IMR-90 (cell line): Measurements from ENCODE around the gene CCT5. TPM values are rescaled to one million over a fixed set of nuclear protein-coding genes. Genes with fewer than 3 reads are reported as not detected.

Experiments used
- ATAC-seq: fragments of 200-7000 bp; cut with Tn5 transposase; 2 replicates; pipeline ENCODE4 v1.9.1; 2020; ENCODE audit warnings: low read depth, mild to moderate bottlenecking, moderate library complexity
- BruUV-seq: library from RNA; stranded (reverse); fragments of 400-500 nt; replicated peaks from 2 replicates; lab custom pipeline; 2021; lab: Mats Ljungman, UMichigan
- CTCF ChIA-PET: fragments of 300-600 bp; formaldehyde crosslinking; extraction: SDS; loops from one replicate; lab custom pipeline; 2021; ENCODE audit warnings: antibody characterized with exemption; lab: Yijun Ruan, JAX
- POLR2A ChIA-PET: fragments of 300-600 bp; sonication (Branson Sonifier 250); formaldehyde crosslinking; loops from one replicate; lab custom pipeline; 2022; ENCODE audit warnings: antibody characterized with exemption; ENCODE audit not compliant: unreplicated experiment; lab: Charles Lee
- DNase-seq: peaks from one replicate; pipeline ENCODE4 v3.0.0; 2013
- H2AFZ ChIP-seq: replicated peaks from 2 replicates; pipeline ENCODE3; 2013; ENCODE audit warnings: low read length, mild to moderate bottlenecking; ENCODE audit not compliant: poor library complexity
- H2AK5ac ChIP-seq: 2 replicates; pipeline ENCODE4 v1.6.1; 2013; ENCODE audit warnings: low read depth, low read length, inconsistent platforms
- H2AK9ac ChIP-seq: replicated peaks from 2 replicates; pipeline ENCODE3; 2013; ENCODE audit warnings: mild to moderate bottlenecking, low read depth, low read length, moderate library complexity; ENCODE audit not compliant: poor library complexity
- H2BK120ac ChIP-seq: 2 replicates; pipeline ENCODE4 v1.6.1; 2013; ENCODE audit warnings: low read depth, low read length, inconsistent platforms
- H2BK15ac ChIP-seq: 3 replicates; pipeline ENCODE4 v1.6.1; 2013; ENCODE audit warnings: low read depth, low read length, inconsistent platforms
- H2BK20ac ChIP-seq: 2 replicates; pipeline ENCODE4 v1.6.1; 2013; ENCODE audit warnings: low read depth, mild to moderate bottlenecking, inconsistent platforms, low read length, moderate library complexity
- H2BK5ac ChIP-seq: 2 replicates; pipeline ENCODE4 v1.6.1; 2013; ENCODE audit warnings: mild to moderate bottlenecking, low read depth, low read length, inconsistent platforms; ENCODE audit not compliant: poor library complexity, severe bottlenecking
- H3K14ac ChIP-seq: replicated peaks from 2 replicates; pipeline ENCODE4 v1.6.1; 2013; ENCODE audit warnings: low read depth, low read length, inconsistent platforms
- H3K18ac ChIP-seq: 2 replicates; pipeline ENCODE4 v1.6.1; 2013; ENCODE audit warnings: low read depth, low read length, control low read depth
- H3K23ac ChIP-seq: 2 replicates; pipeline ENCODE4 v1.6.1; 2013; ENCODE audit warnings: low read depth, low read length, inconsistent platforms
- H3K27ac ChIP-seq: 2 replicates; pipeline ENCODE4 v1.5.1; 2013; ENCODE audit warnings: mild to moderate bottlenecking, control low read depth, low read length; ENCODE audit not compliant: insufficient read depth
- H3K27me3 ChIP-seq: 2 replicates; pipeline ENCODE4 v1.6.1; 2013; ENCODE audit warnings: low read length; ENCODE audit not compliant: control insufficient read depth, insufficient read depth
- H3K36me3 ChIP-seq: 2 replicates; pipeline ENCODE4 v1.6.1; 2013; ENCODE audit warnings: low read length, mixed read lengths; ENCODE audit not compliant: control insufficient read depth, insufficient read depth
- H3K4ac ChIP-seq: 2 replicates; pipeline ENCODE4 v1.6.1; 2013; ENCODE audit warnings: low read depth, low read length, inconsistent platforms
- H3K4me1 ChIP-seq: 2 replicates; pipeline ENCODE4 v1.6.1; 2013; ENCODE audit warnings: low read length, mixed read lengths; ENCODE audit not compliant: control insufficient read depth, insufficient read depth
- H3K4me2 ChIP-seq: 2 replicates; pipeline ENCODE4 v1.6.1; 2013; ENCODE audit warnings: low read depth, mild to moderate bottlenecking, control low read depth, low read length, moderate library complexity
- H3K4me3 ChIP-seq: 2 replicates; pipeline ENCODE4 v1.5.1; 2013; ENCODE audit warnings: low read depth, mild to moderate bottlenecking, control low read depth, low read length, moderate library complexity; ENCODE audit not compliant: insufficient read depth
- H3K56ac ChIP-seq: 2 replicates; pipeline ENCODE4 v1.6.1; 2013; ENCODE audit warnings: low read length, inconsistent platforms; ENCODE audit not compliant: insufficient read depth; ENCODE audit errors: extremely low read depth
- H3K79me1 ChIP-seq, 2 experiments: 2 replicates each; pipeline ENCODE4 v1.6.1; 2013; ENCODE audit warnings: low read length in 2 of 2, inconsistent platforms in 1 of 2, low read depth in 1 of 2
- H3K9ac ChIP-seq: 2 replicates; pipeline ENCODE4 v1.6.1; 2013; ENCODE audit warnings: low read depth, low read length, control low read depth
- H3K9me1 ChIP-seq: 2 replicates; pipeline ENCODE4 v1.6.1; 2013; ENCODE audit warnings: low read length, inconsistent platforms; ENCODE audit not compliant: insufficient read depth
- H3K9me3 ChIP-seq: 2 replicates; pipeline ENCODE4 v1.6.1; 2013; ENCODE audit warnings: low read length; ENCODE audit not compliant: control insufficient read depth, insufficient read depth
- H4K20me1 ChIP-seq: 2 replicates; pipeline ENCODE4 v1.6.1; 2013; ENCODE audit warnings: low read length, inconsistent platforms; ENCODE audit not compliant: insufficient read depth
- H4K5ac ChIP-seq: 2 replicates; pipeline ENCODE4 v1.6.1; 2013; ENCODE audit warnings: mild to moderate bottlenecking, low read depth, low read length, control low read depth
- H4K8ac ChIP-seq, 2 experiments: 2 replicates each; pipeline ENCODE4 v1.6.1; 2013; ENCODE audit warnings: low read depth in 2 of 2, low read length in 2 of 2, control low read depth in 1 of 2, inconsistent platforms in 1 of 2
- H4K91ac ChIP-seq: 2 replicates; pipeline ENCODE4 v1.6.1; 2013; ENCODE audit warnings: low read depth, low read length, inconsistent platforms; ENCODE audit not compliant: insufficient read depth
- BHLHE40 ChIP-seq: fragments of 150-350 bp; IDR thresholded peaks from 2 replicates; pipeline ENCODE4 v1.6.1; 2016; ENCODE audit warnings: mild to moderate bottlenecking, low read depth, low read length
- CEBPB ChIP-seq: IDR thresholded peaks from 2 replicates; pipeline ENCODE4 v1.6.1; 2012; ENCODE audit warnings: low read depth, low read length, improper control_type of control experiment
- CHD1 ChIP-seq: IDR thresholded peaks from 2 replicates; pipeline ENCODE4 v1.6.1; 2012; ENCODE audit warnings: low read depth, low read length, improper control_type of control experiment
- ELK1 ChIP-seq: fragments of 150-350 bp; IDR thresholded peaks from 2 replicates; pipeline ENCODE4 v1.6.1; 2016; ENCODE audit warnings: low read depth, mild to moderate bottlenecking, low read length, moderate library complexity, borderline replicate concordance
- FOS ChIP-seq: fragments of 150-350 bp; IDR thresholded peaks from 2 replicates; pipeline ENCODE4 v1.6.1; 2016; ENCODE audit warnings: low read depth, low read length
- MAFK ChIP-seq: IDR thresholded peaks from 2 replicates; pipeline ENCODE4 v1.6.1; 2012; ENCODE audit warnings: low read depth, low read length, improper control_type of control experiment
- MAZ ChIP-seq: IDR thresholded peaks from 2 replicates; pipeline ENCODE4 v1.6.1; 2012; ENCODE audit warnings: low read depth, mild to moderate bottlenecking, low read length, improper control_type of control experiment, moderate library complexity, borderline replicate concordance
- MXI1 ChIP-seq: IDR thresholded peaks from 2 replicates; pipeline ENCODE4 v1.6.1; 2012; ENCODE audit warnings: low read depth, mild to moderate bottlenecking, low read length, moderate library complexity, borderline replicate concordance
- NFE2L2 ChIP-seq: fragments of 150-350 bp; IDR thresholded peaks from 2 replicates; pipeline ENCODE4 v1.6.1; 2016; ENCODE audit warnings: low read depth, mild to moderate bottlenecking, low read length
- POLR2A ChIP-seq: IDR thresholded peaks from 2 replicates; pipeline ENCODE4 v1.6.1; 2012; ENCODE audit warnings: mild to moderate bottlenecking, low read depth, low read length
- RAD21 ChIP-seq: IDR thresholded peaks from 2 replicates; pipeline ENCODE4 v1.6.1; 2012; ENCODE audit warnings: low read length, improper control_type of control experiment
- RCOR1 ChIP-seq: IDR thresholded peaks from 2 replicates; pipeline ENCODE4 v1.6.1; 2012; ENCODE audit warnings: mild to moderate bottlenecking, low read length, improper control_type of control experiment; ENCODE audit not compliant: insufficient replicate concordance
- RFX5 ChIP-seq: IDR thresholded peaks from 2 replicates; pipeline ENCODE4 v1.8.0; 2012; ENCODE audit warnings: low read depth, mild to moderate bottlenecking, low read length, moderate library complexity
- SMC3 ChIP-seq: fragments of 150-350 bp; IDR thresholded peaks from 2 replicates; pipeline ENCODE4 v1.6.1; 2016; ENCODE audit warnings: low read depth, mild to moderate bottlenecking, antibody characterized with exemption, low read length, moderate library complexity
- WGBS, 2 experiments: methylation state at CpG; one replicate each; pipeline versions ENCODE4 v1.1.5 to v1.1.7; 2013; ENCODE audit warnings: missing lambda C conversion rate in 2 of 2; ENCODE audit not compliant: insufficient read length in 1 of 2; ENCODE audit errors: extremely low coverage in 2 of 2; 5-methylcytosine and 5-hydroxymethylcytosine counted together
- dilution Hi-C: fragments of 300-500 bp; cut with HindIII; formaldehyde crosslinking; loops from one replicate; pipeline ENCODE4 v1.14.3; 2018; ENCODE audit warnings: low sequenced_read_pairs; ENCODE audit not compliant: unreplicated experiment
- in situ Hi-C: fragments of 300-500 bp; cut with MboI; formaldehyde crosslinking; loops from 3 replicates; pipeline ENCODE4 v1.14.3; 2019; ENCODE audit warnings: low sequenced_read_pairs, inconsistent platforms, mixed read lengths
- intact Hi-C: fragments of 100-400 bp; cut with micrococcal nuclease; formaldehyde crosslinking; loops from 2 replicates; pipeline ENCODE4 v1.10.0; 2022
- polyA plus RNA-seq, 3 experiments: library from polyadenylated mRNA; depleted of rRNA; stranded (reverse); fragments of >200 nt; gene quantifications; 2 replicates each; pipeline ENCODE4 v1.2.3, GENCODE V29; 2012; ENCODE audit warnings: low replicate concordance in 1 of 3
- total RNA-seq: library from RNA; depleted of rRNA; stranded (reverse); fragments of >200 nt; gene quantifications from 2 replicates; pipeline ENCODE4 v1.2.3, GENCODE V29; 2012
- TF ChIP-seq, protein P1 (sequence below): fragments of 150-350 bp; IDR thresholded peaks from 2 replicates; pipeline ENCODE4 v1.6.1; 2017; ENCODE audit warnings: mild to moderate bottlenecking, antibody characterized with exemption, low read length, low read depth

CCT5 gene
- total and polyA plus RNA-seq, 2 of the 4 experiments (the other 2 are of a cell fraction) = 358 to 481 TPM

DNA sequence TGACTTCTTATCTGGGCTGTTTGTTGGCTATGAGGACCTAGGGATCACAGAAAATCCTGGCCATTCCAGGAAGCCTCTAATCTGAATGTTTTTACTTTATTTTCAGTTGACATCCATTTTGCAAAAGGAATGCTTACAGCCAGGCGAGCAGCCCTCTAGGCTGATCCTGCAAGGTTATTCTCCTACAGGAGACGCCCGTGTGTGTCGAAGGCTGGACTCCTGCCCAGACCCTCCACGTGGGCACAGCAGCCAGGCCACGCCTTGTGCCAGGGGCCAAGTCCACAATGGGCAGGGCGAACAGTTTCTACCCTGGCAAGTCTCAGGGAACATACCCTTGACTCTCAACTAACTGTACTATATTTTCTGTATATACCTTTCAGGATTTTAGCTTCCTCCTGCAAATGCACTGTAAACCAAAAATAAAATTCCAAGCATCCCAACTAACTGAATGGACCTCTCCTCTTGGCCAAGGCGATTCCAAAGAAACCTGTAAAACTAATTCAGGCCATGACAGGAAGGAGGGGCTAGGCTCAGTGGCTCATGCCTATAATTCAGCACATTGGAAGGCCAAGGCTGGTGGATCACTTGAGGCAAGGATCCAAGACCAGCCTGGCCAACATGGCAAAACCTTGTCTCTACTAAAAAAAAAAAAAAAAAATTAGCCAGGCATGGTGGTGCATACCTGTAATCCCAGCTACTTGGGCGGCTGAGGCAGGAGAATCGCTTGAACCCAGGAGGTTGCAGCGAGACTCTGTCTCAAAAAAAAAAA lies 51.9 kb downstream of the CCT5 start:
- no peak overlapping the region for H3K4me3 ChIP-seq
- ChIA-PET POLR2A (no interaction called here), CTCF (no interaction called here)
- no peak overlapping the region for H2BK5ac ChIP-seq
- 84% methylated on average over 4 of the region's 11 CpGs; no CpG with 5 or more reads in 1 of the 2 experiments for WGBS, 2 experiments
- dilution Hi-C loops = no loop called here
- ATAC-seq (no peak), DNase-seq (no peak)
- no peak overlapping the region for H3K4me2 ChIP-seq
- H3K56ac ChIP-seq = no peak overlapping the region
- H3K9me1 ChIP-seq = 0 out of 2 replicates have a peak, but pooled peaks cover 7% of the 10 kb centered on the region
- peaks cover 4% of the 10 kb centered on the region; the same call in 1 of the 2 replicates for H3K4me1 ChIP-seq
- H2BK15ac ChIP-seq = no peak overlapping the region
- no peaks in the 10 kb centered on the region for H4K20me1 ChIP-seq
- no peak overlapping the region for H3K14ac ChIP-seq
- in situ Hi-C loops = no loop called here
- no peak overlapping the region for H2BK120ac ChIP-seq
- intact Hi-C loops = no loop called here
- H2BK20ac ChIP-seq = no peak overlapping the region
- BruUV-seq = no TSS peak
- no peaks in the 10 kb centered on the region for H3K27me3 ChIP-seq
- H4K5ac ChIP-seq = no peak overlapping the region
- no peak overlapping the region for H3K18ac ChIP-seq
- no peaks in the 10 kb centered on the region for H3K9me3 ChIP-seq
- H3K4ac ChIP-seq = no peak overlapping the region
- no peak overlapping the region for H2AK9ac ChIP-seq
- H3K27ac ChIP-seq = no peak overlapping the region
- no peak overlapping the region for H4K91ac ChIP-seq
- peaks cover 0 to 15% of the 10 kb centered on the region in 2 experiments; a peak in 1 of 4 replicates for H3K79me1 ChIP-seq
- no peak overlapping the region for H3K9ac ChIP-seq
- no peak overlapping the region for H2AFZ ChIP-seq
- H3K36me3 ChIP-seq = peaks cover 2% of the 10 kb centered on the region; the same call in 1 of the 2 replicates
- H2AK5ac ChIP-seq = no peak overlapping the region
- H4K8ac ChIP-seq = no peak overlapping the region
- H3K23ac ChIP-seq = no peak overlapping the region
- no peak for TF ChIP-seq NFE2L2
- no peak for TF ChIP-seq RCOR1
- TF ChIP-seq RAD21 = no peak
- no peak for TF ChIP-seq MAFK
- TF ChIP-seq FOS = no peak
- no peak for TF ChIP-seq RFX5
- TF ChIP-seq, protein P1, sequence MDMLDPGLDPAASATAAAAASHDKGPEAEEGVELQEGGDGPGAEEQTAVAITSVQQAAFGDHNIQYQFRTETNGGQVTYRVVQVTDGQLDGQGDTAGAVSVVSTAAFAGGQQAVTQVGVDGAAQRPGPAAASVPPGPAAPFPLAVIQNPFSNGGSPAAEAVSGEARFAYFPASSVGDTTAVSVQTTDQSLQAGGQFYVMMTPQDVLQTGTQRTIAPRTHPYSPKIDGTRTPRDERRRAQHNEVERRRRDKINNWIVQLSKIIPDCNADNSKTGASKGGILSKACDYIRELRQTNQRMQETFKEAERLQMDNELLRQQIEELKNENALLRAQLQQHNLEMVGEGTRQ = no peak
- TF ChIP-seq POLR2A = no peak
- TF ChIP-seq CEBPB = no peak
- no peak for TF ChIP-seq CHD1
- no peak for TF ChIP-seq MXI1
- TF ChIP-seq MAZ = no peak
- TF ChIP-seq ELK1 = no peak
- no peak for TF ChIP-seq BHLHE40
- no peak for TF ChIP-seq SMC3
